WTC11 (cell line): ENCODE measurements around the gene MALT1.

Experiments
- ATF1 ChIP-seq: sonication (generic); formaldehyde crosslinking; IDR thresholded peaks from 2 replicates; pipeline ENCODE4 v1.8.1; 2023; ENCODE audit warnings: mild to moderate bottlenecking, moderate library complexity, missing genetic modification reagents
- CREB1 ChIP-seq: sonication (generic); formaldehyde crosslinking; IDR thresholded peaks from 2 replicates; pipeline ENCODE4 v1.8.0; 2023; ENCODE audit warnings: mild to moderate bottlenecking, missing genetic modification reagents
- ESRRA ChIP-seq: sonication (generic); formaldehyde crosslinking; IDR thresholded peaks from 2 replicates; pipeline ENCODE4 v1.8.1; 2022; ENCODE audit warnings: mild to moderate bottlenecking, missing genetic modification reagents, borderline replicate concordance
- GABPB1 ChIP-seq: sonication (generic); formaldehyde crosslinking; IDR thresholded peaks from 2 replicates; pipeline ENCODE4 v1.8.1; 2023; ENCODE audit warnings: mild to moderate bottlenecking, missing genetic modification reagents
- TP53 ChIP-seq: sonication (generic); formaldehyde crosslinking; IDR thresholded peaks from 2 replicates; pipeline ENCODE4 v1.8.1; 2023; ENCODE audit warnings: mild to moderate bottlenecking, missing genetic modification reagents
- ZNF138 ChIP-seq: sonication (generic); formaldehyde crosslinking; conservative IDR thresholded peaks from 2 replicates; pipeline ENCODE4 v1.8.1; 2022; ENCODE audit warnings: mild to moderate bottlenecking, moderate library complexity, missing genetic modification reagents
- TF ChIP-seq, protein P1 (sequence below): fragments of 200-600 bp; IDR thresholded peaks from 2 replicates; pipeline ENCODE4 v1.8.0; 2022; ENCODE audit warnings: antibody characterized with exemption
- TF ChIP-seq, protein P2 (sequence below): sonication (generic); formaldehyde crosslinking; IDR thresholded peaks from 2 replicates; pipeline ENCODE4 v1.8.0; 2022; ENCODE audit warnings: mild to moderate bottlenecking, missing genetic modification reagents
- TF ChIP-seq, protein P3 (sequence below): sonication (generic); formaldehyde crosslinking; IDR thresholded peaks from 2 replicates; pipeline ENCODE4 v1.8.0; 2022; ENCODE audit warnings: missing genetic modification reagents

DNA sequence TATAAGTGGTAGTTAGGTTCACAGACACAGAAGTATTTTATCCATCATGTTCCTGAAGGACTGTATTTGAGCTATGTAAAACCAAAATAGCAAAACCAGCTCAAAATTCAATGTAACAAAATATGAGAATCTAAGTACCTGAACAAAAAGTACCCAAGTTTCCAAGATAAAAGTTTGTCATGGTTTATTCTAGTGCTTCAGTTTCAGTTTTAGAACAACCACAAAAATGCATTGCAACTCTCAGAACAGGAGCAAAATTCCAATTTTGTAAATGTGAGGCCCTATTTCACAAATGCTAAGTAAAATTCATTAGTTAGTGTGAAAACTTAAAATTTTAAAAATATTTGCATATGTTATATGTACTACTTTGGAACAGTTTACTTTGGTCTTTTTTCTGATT lies 37.4 kb upstream of the MALT1 start:
- no peak for TF ChIP-seq ESRRA (CRISPR knock-in tag)
- TF ChIP-seq CREB1 (CRISPR knock-in tag) = no peak
- TF ChIP-seq, protein P1, sequence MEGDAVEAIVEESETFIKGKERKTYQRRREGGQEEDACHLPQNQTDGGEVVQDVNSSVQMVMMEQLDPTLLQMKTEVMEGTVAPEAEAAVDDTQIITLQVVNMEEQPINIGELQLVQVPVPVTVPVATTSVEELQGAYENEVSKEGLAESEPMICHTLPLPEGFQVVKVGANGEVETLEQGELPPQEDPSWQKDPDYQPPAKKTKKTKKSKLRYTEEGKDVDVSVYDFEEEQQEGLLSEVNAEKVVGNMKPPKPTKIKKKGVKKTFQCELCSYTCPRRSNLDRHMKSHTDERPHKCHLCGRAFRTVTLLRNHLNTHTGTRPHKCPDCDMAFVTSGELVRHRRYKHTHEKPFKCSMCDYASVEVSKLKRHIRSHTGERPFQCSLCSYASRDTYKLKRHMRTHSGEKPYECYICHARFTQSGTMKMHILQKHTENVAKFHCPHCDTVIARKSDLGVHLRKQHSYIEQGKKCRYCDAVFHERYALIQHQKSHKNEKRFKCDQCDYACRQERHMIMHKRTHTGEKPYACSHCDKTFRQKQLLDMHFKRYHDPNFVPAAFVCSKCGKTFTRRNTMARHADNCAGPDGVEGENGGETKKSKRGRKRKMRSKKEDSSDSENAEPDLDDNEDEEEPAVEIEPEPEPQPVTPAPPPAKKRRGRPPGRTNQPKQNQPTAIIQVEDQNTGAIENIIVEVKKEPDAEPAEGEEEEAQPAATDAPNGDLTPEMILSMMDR = no peak
- no peak for TF ChIP-seq GABPB1
- TF ChIP-seq ZNF138 (CRISPR knock-in tag) = no peak
- TF ChIP-seq, protein P2, sequence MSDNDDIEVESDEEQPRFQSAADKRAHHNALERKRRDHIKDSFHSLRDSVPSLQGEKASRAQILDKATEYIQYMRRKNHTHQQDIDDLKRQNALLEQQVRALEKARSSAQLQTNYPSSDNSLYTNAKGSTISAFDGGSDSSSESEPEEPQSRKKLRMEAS (CRISPR knock-in tag) = no peak
- TF ChIP-seq, protein P3, sequence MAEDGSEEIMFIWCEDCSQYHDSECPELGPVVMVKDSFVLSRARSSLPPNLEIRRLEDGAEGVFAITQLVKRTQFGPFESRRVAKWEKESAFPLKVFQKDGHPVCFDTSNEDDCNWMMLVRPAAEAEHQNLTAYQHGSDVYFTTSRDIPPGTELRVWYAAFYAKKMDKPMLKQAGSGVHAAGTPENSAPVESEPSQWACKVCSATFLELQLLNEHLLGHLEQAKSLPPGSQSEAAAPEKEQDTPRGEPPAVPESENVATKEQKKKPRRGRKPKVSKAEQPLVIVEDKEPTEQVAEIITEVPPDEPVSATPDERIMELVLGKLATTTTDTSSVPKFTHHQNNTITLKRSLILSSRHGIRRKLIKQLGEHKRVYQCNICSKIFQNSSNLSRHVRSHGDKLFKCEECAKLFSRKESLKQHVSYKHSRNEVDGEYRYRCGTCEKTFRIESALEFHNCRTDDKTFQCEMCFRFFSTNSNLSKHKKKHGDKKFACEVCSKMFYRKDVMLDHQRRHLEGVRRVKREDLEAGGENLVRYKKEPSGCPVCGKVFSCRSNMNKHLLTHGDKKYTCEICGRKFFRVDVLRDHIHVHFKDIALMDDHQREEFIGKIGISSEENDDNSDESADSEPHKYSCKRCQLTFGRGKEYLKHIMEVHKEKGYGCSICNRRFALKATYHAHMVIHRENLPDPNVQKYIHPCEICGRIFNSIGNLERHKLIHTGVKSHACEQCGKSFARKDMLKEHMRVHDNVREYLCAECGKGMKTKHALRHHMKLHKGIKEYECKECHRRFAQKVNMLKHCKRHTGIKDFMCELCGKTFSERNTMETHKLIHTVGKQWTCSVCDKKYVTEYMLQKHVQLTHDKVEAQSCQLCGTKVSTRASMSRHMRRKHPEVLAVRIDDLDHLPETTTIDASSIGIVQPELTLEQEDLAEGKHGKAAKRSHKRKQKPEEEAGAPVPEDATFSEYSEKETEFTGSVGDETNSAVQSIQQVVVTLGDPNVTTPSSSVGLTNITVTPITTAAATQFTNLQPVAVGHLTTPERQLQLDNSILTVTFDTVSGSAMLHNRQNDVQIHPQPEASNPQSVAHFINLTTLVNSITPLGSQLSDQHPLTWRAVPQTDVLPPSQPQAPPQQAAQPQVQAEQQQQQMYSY (CRISPR knock-in tag) = no peak
- TF ChIP-seq TP53 (CRISPR knock-in tag) = no peak
- no peak for TF ChIP-seq ATF1 (CRISPR knock-in tag)
